ENCODE measurements around the gene STX8.
"Not testable (repeated sequence)": the region's sequence is repeated elsewhere in the genome, so short reads cannot be mapped to it uniquely, and the experiment has no call there.

STX8 gene

DNA sequence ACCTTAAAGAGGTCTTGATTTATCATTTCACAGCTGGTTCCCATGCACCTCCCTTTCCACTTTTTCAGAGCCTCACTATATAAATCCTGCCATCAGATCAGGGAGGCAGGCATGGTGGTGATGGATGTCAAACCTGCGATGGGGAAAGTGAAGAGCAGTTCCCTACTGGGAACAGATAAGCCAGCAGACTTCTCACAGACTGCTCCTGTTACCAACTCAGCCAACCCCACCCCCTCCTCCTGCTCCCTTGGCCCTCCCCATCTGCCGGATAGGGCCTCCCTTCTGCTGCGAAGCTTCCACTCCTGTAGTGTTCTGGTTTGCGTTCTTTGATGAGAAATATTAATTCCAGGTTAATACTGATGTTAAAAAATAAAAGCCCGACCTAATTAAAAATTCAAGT is 232.1 kb downstream of the STX8 start:
- no CpG with 5 or more reads among the region's 5 CpGs for WGBS (ENCODE audit: extremely low coverage, insufficient coverage, insufficient read length)
- H3K4ac ChIP-seq (ENCODE audit: low read depth, low read length): no peak overlapping the region
- no peak overlapping the region for H4K8ac ChIP-seq (ENCODE audit: low read depth, low read length)
- H3K79me2 ChIP-seq (ENCODE audit: control insufficient read depth, insufficient read depth, low read length, poor library complexity): no peaks in the 10 kb centered on the region
- no peak overlapping the region for H3K18ac ChIP-seq (ENCODE audit: low read length)
- no peaks in the 10 kb centered on the region for H3K27me3 ChIP-seq (ENCODE audit: insufficient read depth, low read length)
- no peak for DNase-seq
- no peak overlapping the region for H2BK120ac ChIP-seq (ENCODE audit: insufficient read depth, low read length, poor library complexity)
- H3K23ac ChIP-seq (ENCODE audit: low read length): no peak overlapping the region
- no peak overlapping the region for H3K14ac ChIP-seq (ENCODE audit: low read length)
- no peaks in the 10 kb centered on the region for H3K36me3 ChIP-seq (ENCODE audit: control insufficient read depth in 1 of 2, insufficient read depth in 2 of 2, low read length in 2 of 2)
- no peak overlapping the region for H4K91ac ChIP-seq (ENCODE audit: low read depth, low read length)
- no peak overlapping the region for H2BK12ac ChIP-seq (ENCODE audit: low read length)
- no peak overlapping the region for H3K4me2 ChIP-seq (ENCODE audit: low read length)
- H3K9me3 ChIP-seq (ENCODE audit: insufficient read depth, low read depth, low read length): no peaks in the 10 kb centered on the region
- H3K79me1 ChIP-seq (ENCODE audit: low read length): no peaks in the 10 kb centered on the region
- no peak overlapping the region for H2AFZ ChIP-seq (ENCODE audit: insufficient read depth, low read length, poor library complexity)
- no peak overlapping the region for H3K9ac ChIP-seq (ENCODE audit: low read length)
- no peak overlapping the region for H2BK5ac ChIP-seq (ENCODE audit: low read depth, low read length, poor library complexity)
- H3K27ac ChIP-seq (ENCODE audit: low read depth, low read length): no peak overlapping the region
- no peak overlapping the region for H3K4me3 ChIP-seq (ENCODE audit: low read depth, low read length)
- H3K4me1 ChIP-seq (ENCODE audit: control insufficient read depth in 1 of 2, insufficient read depth in 2 of 2, low read length in 2 of 2): peaks cover 0 to 6% of the 10 kb centered on the region in 2 experiments
- H4K12ac ChIP-seq (ENCODE audit: low read depth, low read length): no peak overlapping the region
- H2AK5ac ChIP-seq (ENCODE audit: low read length): no peak overlapping the region

DNA sequence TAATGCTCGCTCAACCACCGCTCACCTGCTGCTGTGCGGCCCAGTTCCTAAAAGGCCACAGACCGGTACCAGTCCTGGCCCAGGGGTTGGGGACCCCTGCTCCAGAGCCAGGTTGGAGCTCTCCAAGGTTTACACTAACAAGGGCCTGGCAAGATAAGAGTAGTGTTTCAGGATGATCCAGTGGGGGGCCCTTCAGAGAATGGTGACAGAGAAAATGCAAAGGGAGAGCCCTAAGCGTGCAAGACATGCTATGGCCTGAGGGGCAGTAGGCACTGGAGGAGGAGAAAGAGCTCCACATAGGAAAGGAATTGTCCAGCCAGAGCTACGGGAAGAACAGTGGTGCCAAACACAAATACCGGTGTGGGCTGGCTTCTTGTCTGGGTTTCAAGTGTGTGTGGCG is 233.4 kb downstream of the STX8 start:
- H3K4ac ChIP-seq (ENCODE audit: low read depth, low read length): no peak overlapping the region
- no peak overlapping the region for H2BK5ac ChIP-seq (ENCODE audit: low read depth, low read length, poor library complexity)
- H2AFZ ChIP-seq (ENCODE audit: insufficient read depth, low read length, poor library complexity): no peak overlapping the region
- H3K18ac ChIP-seq (ENCODE audit: low read length): no peak overlapping the region
- H4K91ac ChIP-seq (ENCODE audit: low read depth, low read length): no peak overlapping the region
- no peak overlapping the region for H2BK12ac ChIP-seq (ENCODE audit: low read length)
- no peaks in the 10 kb centered on the region for H3K79me1 ChIP-seq (ENCODE audit: low read length)
- H3K9ac ChIP-seq (ENCODE audit: low read length): no peak overlapping the region
- no peak overlapping the region for H3K4me2 ChIP-seq (ENCODE audit: low read length)
- no peak overlapping the region for H3K27ac ChIP-seq (ENCODE audit: low read depth, low read length)
- H3K9me3 ChIP-seq (ENCODE audit: insufficient read depth, low read depth, low read length): no peaks in the 10 kb centered on the region
- peaks cover 0 to 6% of the 10 kb centered on the region in 2 experiments for H3K4me1 ChIP-seq (ENCODE audit: control insufficient read depth in 1 of 2, insufficient read depth in 2 of 2, low read length in 2 of 2)
- no peak overlapping the region for H3K23ac ChIP-seq (ENCODE audit: low read length)
- H3K14ac ChIP-seq (ENCODE audit: low read length): no peak overlapping the region
- no peaks in the 10 kb centered on the region for H3K36me3 ChIP-seq (ENCODE audit: control insufficient read depth in 1 of 2, insufficient read depth in 2 of 2, low read length in 2 of 2)
- WGBS (ENCODE audit: extremely low coverage, insufficient coverage, insufficient read length): 100% methylated on average over 1 of the region's 8 CpGs
- H3K79me2 ChIP-seq (ENCODE audit: control insufficient read depth, insufficient read depth, low read length, poor library complexity): no peaks in the 10 kb centered on the region
- H3K4me3 ChIP-seq (ENCODE audit: low read depth, low read length): no peak overlapping the region
- H4K12ac ChIP-seq (ENCODE audit: low read depth, low read length): no peak overlapping the region
- no peak for DNase-seq
- no peak overlapping the region for H2AK5ac ChIP-seq (ENCODE audit: low read length)
- no peak overlapping the region for H2BK120ac ChIP-seq (ENCODE audit: insufficient read depth, low read length, poor library complexity)
- no peaks in the 10 kb centered on the region for H3K27me3 ChIP-seq (ENCODE audit: insufficient read depth, low read length)
- no peak overlapping the region for H4K8ac ChIP-seq (ENCODE audit: low read depth, low read length)

DNA sequence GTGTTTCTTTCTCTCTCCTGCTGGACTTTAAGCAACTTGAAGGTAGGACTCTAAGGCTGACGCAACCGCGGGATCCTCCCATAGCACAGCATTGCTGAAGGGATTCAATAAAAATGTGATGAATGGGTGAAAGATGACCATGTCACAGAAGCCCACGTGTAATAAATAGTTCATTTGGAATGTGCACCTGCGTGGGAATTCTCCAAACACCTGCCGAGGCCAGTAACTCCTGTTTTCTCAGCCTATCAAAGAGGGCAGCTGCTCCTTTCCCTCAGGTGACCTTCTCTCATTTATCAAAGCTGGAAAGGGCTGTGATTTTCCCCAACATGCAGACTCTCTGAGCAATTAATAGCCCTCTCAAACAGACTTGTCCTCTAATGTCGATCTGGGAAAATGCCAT is 235.7 kb downstream of the STX8 start:
- H2BK120ac ChIP-seq (ENCODE audit: insufficient read depth, low read length, poor library complexity): no peak overlapping the region
- no peaks in the 10 kb centered on the region for H3K9me3 ChIP-seq (ENCODE audit: insufficient read depth, low read depth, low read length)
- no peak overlapping the region for H2BK12ac ChIP-seq (ENCODE audit: low read length)
- no peak overlapping the region for H3K23ac ChIP-seq (ENCODE audit: low read length)
- no peak overlapping the region for H3K9ac ChIP-seq (ENCODE audit: low read length)
- H2AFZ ChIP-seq (ENCODE audit: insufficient read depth, low read length, poor library complexity): no peak overlapping the region
- H3K4me2 ChIP-seq (ENCODE audit: low read length): no peak overlapping the region
- H3K4ac ChIP-seq (ENCODE audit: low read depth, low read length): no peak overlapping the region
- no peaks in the 10 kb centered on the region for H3K79me2 ChIP-seq (ENCODE audit: control insufficient read depth, insufficient read depth, low read length, poor library complexity)
- no CpG with 5 or more reads among the region's 7 CpGs for WGBS (ENCODE audit: extremely low coverage, insufficient coverage, insufficient read length)
- H2AK5ac ChIP-seq (ENCODE audit: low read length): no peak overlapping the region
- peak; percentile 75 to 92 for DNase-seq
- H4K91ac ChIP-seq (ENCODE audit: low read depth, low read length): no peak overlapping the region
- H3K14ac ChIP-seq (ENCODE audit: low read length): no peak overlapping the region
- H4K8ac ChIP-seq (ENCODE audit: low read depth, low read length): no peak overlapping the region
- no peaks in the 10 kb centered on the region for H3K36me3 ChIP-seq (ENCODE audit: control insufficient read depth in 1 of 2, insufficient read depth in 2 of 2, low read length in 2 of 2)
- H4K12ac ChIP-seq (ENCODE audit: low read depth, low read length): no peak overlapping the region
- H3K27ac ChIP-seq (ENCODE audit: low read depth, low read length): no peak overlapping the region
- H3K18ac ChIP-seq (ENCODE audit: low read length): no peak overlapping the region
- no peaks in the 10 kb centered on the region for H3K79me1 ChIP-seq (ENCODE audit: low read length)
- H2BK5ac ChIP-seq (ENCODE audit: low read depth, low read length, poor library complexity): no peak overlapping the region
- H3K4me1 ChIP-seq (ENCODE audit: control insufficient read depth in 1 of 2, insufficient read depth in 2 of 2, low read length in 2 of 2): peaks cover 0 to 6% of the 10 kb centered on the region in 2 experiments
- no peaks in the 10 kb centered on the region for H3K27me3 ChIP-seq (ENCODE audit: insufficient read depth, low read length)
- no peak overlapping the region for H3K4me3 ChIP-seq (ENCODE audit: low read depth, low read length)

DNA sequence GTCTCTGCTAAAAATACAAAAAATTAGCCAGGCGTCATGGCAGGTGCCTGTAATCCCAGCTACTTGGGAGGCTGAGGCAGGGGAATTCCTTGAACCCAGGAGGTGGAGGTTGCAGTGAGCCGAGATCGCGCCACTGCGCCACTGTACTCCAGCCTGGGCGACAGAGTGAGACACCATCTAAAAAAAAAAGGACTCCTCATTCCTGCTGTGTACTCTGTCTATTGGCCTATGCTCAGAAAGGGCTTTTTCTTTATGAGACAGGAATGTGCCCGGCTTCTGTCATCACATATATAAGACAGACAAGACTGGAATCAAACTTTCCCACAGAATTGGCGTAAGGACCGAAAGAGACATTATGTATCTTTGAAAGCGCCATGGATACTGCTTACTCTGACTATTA is 236.1 kb downstream of the STX8 start:
- H3K4me1 ChIP-seq (ENCODE audit: control insufficient read depth in 1 of 2, insufficient read depth in 2 of 2, low read length in 2 of 2); H2BK120ac ChIP-seq (ENCODE audit: insufficient read depth, low read length, poor library complexity); H3K4ac ChIP-seq (ENCODE audit: low read depth, low read length); H3K79me1 ChIP-seq (ENCODE audit: low read length); H2BK12ac ChIP-seq (ENCODE audit: low read length); H4K91ac ChIP-seq (ENCODE audit: low read depth, low read length); H2BK5ac ChIP-seq (ENCODE audit: low read depth, low read length, poor library complexity); H4K8ac ChIP-seq (ENCODE audit: low read depth, low read length); H3K36me3 ChIP-seq (ENCODE audit: control insufficient read depth in 1 of 2, insufficient read depth in 2 of 2, low read length in 2 of 2); H3K27me3 ChIP-seq (ENCODE audit: insufficient read depth, low read length); H3K9me3 ChIP-seq (ENCODE audit: insufficient read depth, low read depth, low read length); H3K9ac ChIP-seq (ENCODE audit: low read length); H2AFZ ChIP-seq (ENCODE audit: insufficient read depth, low read length, poor library complexity); H3K14ac ChIP-seq (ENCODE audit: low read length); H3K27ac ChIP-seq (ENCODE audit: low read depth, low read length); H3K18ac ChIP-seq (ENCODE audit: low read length); H3K79me2 ChIP-seq (ENCODE audit: control insufficient read depth, insufficient read depth, low read length, poor library complexity); H3K4me2 ChIP-seq (ENCODE audit: low read length); H4K12ac ChIP-seq (ENCODE audit: low read depth, low read length); H3K4me3 ChIP-seq (ENCODE audit: low read depth, low read length); DNase-seq; H2AK5ac ChIP-seq (ENCODE audit: low read length); H3K23ac ChIP-seq (ENCODE audit: low read length): not testable (repeated sequence)
- no CpG with 5 or more reads among the region's 10 CpGs for WGBS (ENCODE audit: extremely low coverage, insufficient coverage, insufficient read length)
